CD4-positive, alpha-beta T cell treated with Interferon gamma for 1 hour (primary cell): ENCODE results near the gene TOR1AIP2.

Source experiments
- DNase-seq: peaks from one replicate; pipeline ENCODE4 v3.0.0-alpha.2; 2020

TOR1AIP2 gene

DNA sequence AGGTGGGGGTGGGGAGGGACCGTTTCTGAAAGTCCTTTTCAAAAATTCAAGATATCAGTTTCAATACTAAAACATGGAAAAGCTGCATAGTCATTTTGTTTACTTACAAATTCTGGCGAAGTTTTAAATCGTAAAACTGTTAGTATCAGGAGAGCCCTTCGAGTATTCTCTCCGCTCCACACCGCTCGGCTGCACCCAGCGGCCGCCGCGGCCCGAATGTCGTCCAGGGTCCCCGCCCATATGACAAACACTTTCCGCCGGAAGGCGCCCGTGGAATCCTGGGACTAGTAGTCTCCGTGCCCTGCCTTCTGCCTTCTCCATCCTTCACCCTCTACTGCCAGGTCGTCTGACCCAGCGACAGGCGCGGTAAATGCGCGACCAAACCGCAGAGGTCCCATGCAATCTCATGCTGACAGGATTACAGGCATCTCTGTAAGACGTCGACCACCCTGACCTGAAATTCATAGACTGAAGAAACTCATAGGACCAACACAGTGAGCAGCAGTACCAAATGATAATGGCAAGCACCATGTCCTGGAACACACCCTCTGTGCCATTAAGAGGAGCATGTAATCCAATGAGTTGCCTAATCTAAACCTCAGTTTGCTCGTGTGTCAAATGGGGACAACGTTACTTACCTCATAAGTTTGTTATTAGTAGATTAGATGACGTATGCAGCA, at the start of gene TOR1AIP2:
Gene TOR1AIP2, minus strand, starts transcription at position 218 of the 680 bp plus-strand sequence. CDS start 25,138 bp downstream, outside the sequence.
- DNase-seq: peak; percentile 79

- DNase-seq: no peak
Measured at GRCh38 chr1:179926850-179927205, 49.2 kb upstream of the TOR1AIP2 start.

GRCh38 chr1:179925922-179926849, 48.6 kb upstream of the TOR1AIP2 start:
- DNase-seq: no peak

DNA sequence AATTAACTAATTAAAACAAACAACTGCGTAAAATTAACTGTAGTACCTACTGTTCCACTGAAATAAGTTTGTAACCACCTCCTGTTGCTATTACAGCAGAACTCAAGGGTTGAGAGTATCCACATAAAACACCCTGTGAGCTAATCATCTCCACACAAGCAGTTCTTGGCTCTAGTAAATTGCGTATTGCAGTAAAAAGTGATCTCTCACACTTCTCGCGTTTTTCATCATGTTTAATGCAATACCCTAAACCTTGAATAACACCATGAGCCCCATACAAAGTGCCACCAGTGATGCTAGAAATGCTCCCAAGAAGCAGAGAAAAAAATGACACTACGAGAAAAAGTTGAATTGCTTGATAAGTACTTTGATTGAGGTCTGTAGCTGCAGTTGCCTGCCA, 47.7 kb upstream of the TOR1AIP2 start:
- no peak for DNase-seq

DNA sequence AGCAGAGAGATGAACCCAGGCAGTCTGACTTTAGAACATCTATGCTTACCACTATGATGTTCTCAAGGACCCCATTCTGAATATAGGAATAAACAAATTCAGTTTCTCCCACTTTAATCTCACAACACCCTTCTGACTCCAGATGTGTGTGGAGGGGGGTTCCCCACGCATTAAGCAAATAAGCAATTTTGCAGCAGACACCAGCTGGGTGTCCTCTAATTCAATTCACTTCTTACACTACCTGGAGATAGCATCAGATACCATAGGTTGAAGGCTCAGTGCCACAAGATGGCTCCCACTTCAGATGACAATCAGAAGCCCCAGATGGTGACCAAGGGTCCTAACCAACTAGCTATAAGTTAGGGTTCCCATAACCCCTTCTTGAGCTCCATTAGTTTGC, 46.7 kb upstream of the TOR1AIP2 start:
- no peak for DNase-seq

- DNase-seq: no peak
Measured at GRCh38 chr1:179923029-179923428, 45.4 kb upstream of the TOR1AIP2 start.

DNA sequence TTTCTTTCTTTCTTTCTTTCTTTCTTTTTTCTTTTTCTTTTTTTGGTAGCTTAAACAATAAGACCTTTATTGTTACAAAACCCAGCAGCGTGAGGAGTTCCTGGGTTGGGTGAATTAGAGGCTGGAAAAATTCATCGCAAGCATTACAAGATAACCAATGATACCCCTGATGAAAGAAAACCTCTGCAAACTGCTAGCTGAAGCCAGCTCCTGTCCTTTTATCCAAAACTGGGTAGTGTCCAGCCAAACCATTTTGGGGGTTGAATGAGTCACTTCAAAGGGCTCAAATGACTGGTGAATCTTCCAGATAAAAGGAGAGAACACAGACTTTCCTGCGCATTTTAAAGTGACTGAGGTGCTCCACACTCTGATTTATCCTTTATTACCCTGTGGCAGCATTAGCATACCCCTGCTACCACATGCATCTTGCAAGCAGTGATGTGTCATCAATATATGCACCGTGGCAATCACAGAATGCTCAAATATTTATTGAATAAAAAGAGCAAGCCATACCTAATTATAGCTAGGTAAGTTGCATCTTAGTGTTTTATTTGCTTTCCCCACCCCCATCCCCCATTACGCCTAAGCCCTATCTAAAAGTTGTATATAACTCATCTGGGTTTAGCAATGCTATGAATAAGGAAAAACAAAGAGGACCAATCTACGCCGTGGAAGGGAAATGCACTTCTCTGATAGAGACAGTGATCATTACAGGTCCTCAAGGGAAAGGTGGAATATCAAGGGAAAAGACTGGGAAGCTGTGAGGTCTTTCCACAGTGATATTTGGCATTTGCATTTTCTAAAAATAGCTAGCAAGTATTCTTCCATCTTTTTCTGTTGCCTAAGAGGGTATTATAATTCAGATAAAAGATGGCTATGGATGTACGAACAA, 44.6 kb upstream of the TOR1AIP2 start:
- no peak for DNase-seq

DNA sequence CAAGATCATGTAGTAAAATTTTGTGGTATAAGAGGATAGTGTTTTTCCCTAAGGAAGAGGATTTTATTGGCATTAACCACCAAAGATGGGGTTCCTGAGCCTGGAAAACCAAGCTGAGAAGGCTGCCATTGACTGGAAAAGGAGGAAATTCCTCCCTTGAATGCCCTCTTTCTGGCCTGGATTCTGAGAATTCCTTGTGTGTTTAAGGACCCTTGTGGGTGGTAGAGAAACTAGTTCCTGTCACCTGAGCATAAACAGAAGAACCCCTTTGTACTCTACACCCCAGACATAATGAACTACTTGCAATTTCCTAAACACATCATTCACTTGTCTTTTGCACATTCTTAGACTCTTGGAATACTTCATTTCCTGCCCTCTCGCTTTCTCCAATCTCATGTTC, 43.9 kb upstream of the TOR1AIP2 start:
- no peak for DNase-seq

DNA sequence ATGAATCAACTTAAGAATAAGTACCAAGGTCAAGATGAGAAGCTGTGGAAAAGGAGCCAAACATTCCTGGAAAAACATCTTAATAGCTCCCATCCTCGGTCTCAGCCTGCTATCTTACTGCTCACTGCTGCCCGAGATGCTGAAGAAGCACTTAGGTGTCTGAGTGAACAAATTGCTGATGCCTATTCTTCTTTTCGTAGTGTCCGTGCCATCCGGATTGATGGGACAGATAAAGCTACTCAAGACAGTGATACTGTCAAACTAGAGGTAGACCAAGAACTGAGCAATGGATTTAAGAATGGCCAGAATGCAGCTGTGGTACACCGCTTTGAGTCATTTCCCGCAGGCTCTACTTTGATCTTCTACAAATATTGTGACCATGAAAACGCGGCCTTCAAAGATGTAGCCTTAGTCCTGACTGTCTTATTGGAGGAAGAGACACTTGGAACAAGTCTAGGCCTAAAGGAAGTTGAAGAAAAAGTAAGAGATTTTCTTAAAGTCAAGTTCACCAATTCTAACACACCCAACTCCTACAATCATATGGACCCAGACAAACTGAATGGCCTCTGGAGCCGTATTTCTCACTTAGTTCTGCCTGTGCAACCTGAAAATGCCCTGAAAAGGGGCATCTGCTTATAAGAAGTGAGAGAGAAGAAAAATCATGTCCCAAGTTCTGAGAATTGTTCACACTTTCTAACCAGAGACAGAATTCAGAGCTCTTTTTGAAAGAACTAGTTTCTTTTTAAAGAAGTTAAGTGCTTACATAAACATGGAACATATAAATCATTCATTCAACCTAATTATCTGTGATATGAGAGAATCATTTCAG, 40.2 kb upstream of the TOR1AIP2 start:
- no peak for DNase-seq

DNA sequence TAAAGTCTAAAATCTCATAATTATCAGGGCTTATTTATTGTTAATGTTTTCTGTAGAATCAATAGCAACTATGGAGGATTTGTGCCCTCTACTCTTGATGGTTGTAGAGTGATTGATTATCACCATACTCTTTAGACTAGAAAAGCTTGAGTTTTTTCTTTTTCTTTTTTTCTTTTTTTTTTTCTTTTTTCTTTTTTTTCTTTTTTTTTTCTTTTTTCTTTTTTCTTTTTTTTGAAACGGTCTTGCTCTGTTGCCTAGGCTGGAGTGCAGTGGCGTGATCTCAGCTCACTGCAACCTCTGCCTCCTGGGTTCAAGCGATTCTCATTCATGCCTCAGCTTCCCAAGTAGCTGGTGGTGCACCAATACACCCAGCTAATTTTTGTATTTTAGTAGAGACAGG, 34.2 kb upstream of the TOR1AIP2 start:
- no peak for DNase-seq

DNA sequence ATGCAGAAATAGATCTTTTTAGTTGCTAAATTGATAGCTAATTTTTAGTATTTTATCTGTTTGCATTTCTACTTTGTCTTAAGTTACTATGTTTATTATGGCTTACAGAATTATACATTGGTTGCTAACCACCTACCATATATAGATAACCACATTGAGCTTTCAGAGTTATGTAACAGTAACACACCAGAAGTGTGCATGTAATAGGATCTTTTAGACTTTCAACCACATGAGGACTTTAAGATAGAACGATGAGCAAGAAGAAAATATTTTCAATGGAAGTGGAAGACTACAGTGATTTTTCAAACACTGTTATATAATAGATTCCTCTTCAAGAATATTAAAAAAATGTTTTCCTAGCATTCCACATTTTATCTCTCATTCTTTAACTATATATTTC, 33.3 kb upstream of the TOR1AIP2 start:
- DNase-seq: no peak

DNA sequence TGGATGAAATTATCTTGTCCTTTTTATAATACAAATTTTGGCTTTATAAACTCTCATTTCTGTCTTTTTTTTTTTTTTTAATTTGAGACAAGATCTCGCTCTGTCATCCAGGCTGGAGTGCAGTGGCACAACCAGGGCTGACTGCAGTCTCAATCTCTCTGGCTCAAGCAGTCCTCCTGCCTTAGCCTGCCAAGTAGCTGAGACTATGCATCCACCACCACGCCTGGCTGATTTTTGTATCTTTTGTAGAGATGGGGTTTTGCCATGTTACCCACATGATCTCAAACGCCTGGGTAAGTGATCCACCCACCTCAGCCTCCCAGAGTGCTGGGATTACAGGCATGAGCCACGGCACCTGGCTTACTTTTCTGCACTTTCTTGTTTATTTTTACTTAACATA, 12.0 kb upstream of the TOR1AIP2 start:
- no peak for DNase-seq

- DNase-seq: no peak
Measured at GRCh38 chr1:179888071-179888470, 10.5 kb upstream of the TOR1AIP2 start.

GRCh38 chr1:179883745-179884138, 6.1 kb upstream of the TOR1AIP2 start:
- peak; percentile 69 for DNase-seq

DNA sequence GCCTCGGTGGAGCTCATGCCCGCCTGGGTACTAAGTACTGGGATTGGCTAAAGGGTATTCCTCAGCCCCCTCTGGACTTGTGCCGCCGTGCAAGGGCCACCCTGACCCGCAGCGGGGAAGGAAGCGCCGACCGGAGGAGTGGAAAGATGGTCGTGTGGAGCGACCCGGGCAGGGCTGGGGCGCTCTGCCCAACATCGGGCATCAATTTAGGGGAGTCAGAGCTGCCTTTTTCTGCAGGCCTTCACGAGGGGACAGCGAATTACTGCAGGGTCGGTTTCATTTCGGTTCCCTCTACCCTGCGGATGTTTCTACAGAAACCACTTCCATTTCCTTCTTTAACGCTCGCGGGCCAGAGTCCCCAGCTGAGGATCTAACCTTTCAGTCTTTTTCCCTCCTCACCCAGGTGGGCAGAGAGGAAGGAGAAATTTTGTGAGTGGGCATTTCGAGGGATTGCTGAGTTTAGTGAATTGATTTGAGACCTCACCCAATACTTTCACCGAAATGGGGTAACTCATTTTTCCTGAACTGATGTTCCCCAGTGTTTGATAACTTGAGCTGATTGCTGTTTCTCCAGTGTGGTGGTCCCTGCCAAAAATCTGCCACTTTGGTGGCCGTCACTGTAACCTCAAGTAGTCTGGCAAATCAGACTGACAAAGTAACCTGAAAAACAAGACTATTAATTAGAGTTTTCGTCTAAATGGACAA, 5.6 kb upstream of the TOR1AIP2 start:
- DNase-seq: peak; percentile 40

DNA sequence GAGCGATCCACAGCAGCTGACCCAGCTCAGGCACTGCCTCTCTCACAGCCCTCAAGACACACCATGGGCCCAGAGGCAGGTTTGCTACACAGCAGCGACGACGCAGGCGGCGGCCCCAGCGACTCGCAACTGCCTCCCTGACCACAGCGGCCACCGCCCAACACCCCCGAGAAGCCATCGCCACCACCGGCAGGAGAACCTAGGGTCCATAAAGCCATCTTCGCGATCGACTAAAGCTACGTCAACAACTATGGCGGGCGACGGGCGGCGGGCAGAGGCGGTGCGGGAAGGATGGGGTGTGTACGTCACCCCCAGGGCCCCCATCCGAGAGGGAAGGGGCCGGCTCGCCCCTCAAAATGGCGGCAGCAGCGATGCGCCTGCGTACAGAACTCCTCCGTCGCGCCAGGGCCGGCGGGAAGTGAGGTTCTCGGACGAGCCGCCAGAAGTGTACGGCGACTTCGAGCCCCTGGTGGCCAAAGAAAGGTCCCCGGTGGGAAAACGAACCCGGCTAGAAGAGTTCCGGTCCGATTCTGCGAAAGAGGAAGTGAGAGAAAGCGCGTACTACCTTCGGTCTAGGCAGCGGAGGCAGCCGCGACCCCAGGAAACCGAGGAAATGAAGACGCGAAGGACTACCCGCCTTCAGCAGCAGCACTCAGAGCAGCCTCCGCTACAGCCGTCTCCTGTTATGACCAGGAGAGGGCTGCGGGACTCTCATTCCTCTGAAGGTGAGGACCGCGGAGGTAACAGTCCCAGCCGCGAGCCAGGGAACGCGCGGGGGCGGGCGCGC, 4.8 kb upstream of the TOR1AIP2 start, which contains the start of gene TOR1AIP1:
Gene TOR1AIP1, plus strand, starts transcription at position 33 of the 787 bp plus-strand sequence. Its CDS starts 218 bp downstream, at position 251.
- peak; percentile 99 for DNase-seq

GRCh38 chr1:179881642-179882252, 4.1 kb upstream of the TOR1AIP2 start:
- DNase-seq: no peak

DNA sequence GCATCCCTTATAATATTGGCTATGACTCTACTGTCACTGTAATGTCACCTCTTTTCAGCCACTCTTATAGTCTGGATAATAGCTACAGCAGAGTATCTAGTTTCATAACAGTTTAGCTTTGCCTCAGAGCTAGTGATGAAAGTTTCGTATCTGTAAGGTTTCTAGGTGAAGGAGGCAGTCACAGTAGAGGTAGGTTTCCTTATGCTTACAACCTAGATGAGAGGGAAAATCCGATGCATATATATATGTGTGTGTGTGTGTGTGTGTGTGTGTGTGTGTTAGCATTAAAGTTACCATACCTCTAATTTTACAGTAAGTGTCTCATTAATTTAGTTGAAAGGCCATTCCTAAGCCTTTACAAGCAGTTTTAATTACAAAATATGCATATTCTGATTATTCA, 2.2 kb upstream of the TOR1AIP2 start:
- no peak for DNase-seq

- no peak for DNase-seq
Measured at GRCh38 chr1:179876300-179876715, 1.3 kb downstream of the TOR1AIP2 start.
